Measurements from ENCODE around the gene RMND5B.

The RMND5B gene

DNA sequence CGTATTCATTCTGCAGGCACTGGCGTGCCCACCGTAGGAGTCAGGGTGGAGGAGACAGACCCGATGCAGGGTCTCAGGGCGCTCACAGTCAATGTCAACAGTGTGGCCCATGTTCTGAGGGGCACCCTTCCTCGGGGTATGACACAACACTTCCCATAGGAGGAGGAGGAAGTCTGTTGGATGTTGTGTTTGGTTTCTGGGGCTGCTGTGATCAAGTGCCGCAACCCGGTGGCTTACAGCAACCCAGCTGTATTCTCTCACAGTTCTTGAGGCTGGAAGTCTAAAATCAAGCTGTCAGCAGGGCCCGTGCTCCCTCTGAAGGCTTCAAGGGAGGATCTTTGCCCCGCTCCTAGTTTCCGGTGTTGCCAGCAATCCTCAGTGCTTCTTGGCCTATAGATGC, 67.9 kb downstream of the RMND5B start:
- TF ChIP-seq, protein P1, sequence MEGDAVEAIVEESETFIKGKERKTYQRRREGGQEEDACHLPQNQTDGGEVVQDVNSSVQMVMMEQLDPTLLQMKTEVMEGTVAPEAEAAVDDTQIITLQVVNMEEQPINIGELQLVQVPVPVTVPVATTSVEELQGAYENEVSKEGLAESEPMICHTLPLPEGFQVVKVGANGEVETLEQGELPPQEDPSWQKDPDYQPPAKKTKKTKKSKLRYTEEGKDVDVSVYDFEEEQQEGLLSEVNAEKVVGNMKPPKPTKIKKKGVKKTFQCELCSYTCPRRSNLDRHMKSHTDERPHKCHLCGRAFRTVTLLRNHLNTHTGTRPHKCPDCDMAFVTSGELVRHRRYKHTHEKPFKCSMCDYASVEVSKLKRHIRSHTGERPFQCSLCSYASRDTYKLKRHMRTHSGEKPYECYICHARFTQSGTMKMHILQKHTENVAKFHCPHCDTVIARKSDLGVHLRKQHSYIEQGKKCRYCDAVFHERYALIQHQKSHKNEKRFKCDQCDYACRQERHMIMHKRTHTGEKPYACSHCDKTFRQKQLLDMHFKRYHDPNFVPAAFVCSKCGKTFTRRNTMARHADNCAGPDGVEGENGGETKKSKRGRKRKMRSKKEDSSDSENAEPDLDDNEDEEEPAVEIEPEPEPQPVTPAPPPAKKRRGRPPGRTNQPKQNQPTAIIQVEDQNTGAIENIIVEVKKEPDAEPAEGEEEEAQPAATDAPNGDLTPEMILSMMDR (IDR thresholded peaks at IDR 0.05), result no peak

GRCh38 chr5:178199581-178200434, 69.0 kb downstream of the RMND5B start:
- TF ChIP-seq, protein P1 (IDR thresholded peaks at IDR 0.05), result no peak
